GM23338 (cell line): Measurements from ENCODE around the gene PPP4C. TPM values are rescaled to one million over a fixed set of nuclear protein-coding genes. Genes with fewer than 3 reads are reported as not detected.
A peak's percentile ranks its signal among the peaks of the same experiment; 100 is the strongest.

Experiments used
- ATAC-seq: fragments of 200-7000 bp; cut with Tn5 transposase; 3 replicates; pipeline ENCODE4 v1.9.1; 2020
- DNase-seq: peaks from one replicate; pipeline ENCODE4 v3.0.0-alpha.2; 2015; ENCODE audit warnings: low spot score
- H2AFZ ChIP-seq: fragments of 200-600 bp; sonication (generic); 2 replicates; pipeline ENCODE4 v1.8.0; 2016; ENCODE audit warnings: antibody characterized with exemption, mild to moderate bottlenecking, moderate library complexity
- H3F3A ChIP-seq: fragments of 200-600 bp; sonication (generic); replicated peaks from 2 replicates; pipeline ENCODE4 v1.8.0; 2017; ENCODE audit warnings: antibody characterized with exemption, mixed run types, low read depth
- H3K27ac ChIP-seq: fragments of 200-600 bp; sonication (generic); 2 replicates; pipeline ENCODE4 v1.6.1; 2016; ENCODE audit warnings: low read depth
- H3K27me3 ChIP-seq: fragments of 200-600 bp; sonication (generic); 2 replicates; pipeline ENCODE4 v1.8.0; 2016; ENCODE audit warnings: mild to moderate bottlenecking, mixed run types, moderate library complexity; ENCODE audit not compliant: insufficient read depth
- H3K36me3 ChIP-seq: fragments of 200-600 bp; sonication (generic); 2 replicates; pipeline ENCODE4 v1.8.0; 2016; ENCODE audit warnings: mild to moderate bottlenecking; ENCODE audit not compliant: insufficient read depth
- H3K4me1 ChIP-seq: fragments of 200-600 bp; sonication (generic); 2 replicates; pipeline ENCODE4 v1.8.0; 2016; ENCODE audit warnings: mild to moderate bottlenecking, moderate library complexity; ENCODE audit not compliant: insufficient read depth
- H3K4me2 ChIP-seq: fragments of 200-600 bp; sonication (generic); 2 replicates; pipeline ENCODE4 v1.7.1; 2017; ENCODE audit warnings: mixed run types
- H3K4me3 ChIP-seq: fragments of 200-600 bp; sonication (generic); 2 replicates; pipeline ENCODE4 v1.6.1; 2016; ENCODE audit warnings: mixed run types
- H3K79me2 ChIP-seq: fragments of 200-600 bp; sonication (generic); replicated peaks from 2 replicates; pipeline ENCODE4 v1.8.0; 2017; ENCODE audit warnings: mild to moderate bottlenecking; ENCODE audit not compliant: insufficient read depth
- H3K9me2 ChIP-seq: fragments of 200-600 bp; sonication (generic); 2 replicates; pipeline ENCODE4 v1.8.0; 2017; ENCODE audit not compliant: insufficient read depth
- H4K20me1 ChIP-seq: fragments of 200-600 bp; sonication (generic); replicated peaks from 2 replicates; pipeline ENCODE4 v1.8.0; 2017; ENCODE audit warnings: mild to moderate bottlenecking; ENCODE audit not compliant: insufficient read depth
- H3K27ac Mint-ChIP-seq: 2 replicates; pipeline ENCODE4 v1.8.0; 2020; ENCODE audit warnings: inconsistent platforms, mild to moderate bottlenecking, moderate library complexity, mixed read lengths
- H3K27me3 Mint-ChIP-seq: 3 replicates; pipeline ENCODE4 v1.8.0; 2022; ENCODE audit warnings: low read depth, mild to moderate bottlenecking, moderate library complexity, mixed read lengths, inconsistent platforms; ENCODE audit not compliant: insufficient read depth, poor library complexity
- H3K36me3 Mint-ChIP-seq: 3 replicates; pipeline ENCODE4 v1.8.0; 2021; ENCODE audit warnings: low read depth, mild to moderate bottlenecking, inconsistent platforms, moderate library complexity, mixed read lengths
- H3K4me1 Mint-ChIP-seq: 3 replicates; pipeline ENCODE4 v1.8.0; 2020; ENCODE audit warnings: mild to moderate bottlenecking, inconsistent platforms, mixed read lengths
- H3K4me3 Mint-ChIP-seq: 3 replicates; pipeline ENCODE4 v1.8.0; 2021; ENCODE audit warnings: moderate library complexity, mild to moderate bottlenecking, inconsistent platforms, mixed read lengths
- H3K9me3 Mint-ChIP-seq: 3 replicates; pipeline ENCODE4 v1.8.0; 2020; ENCODE audit warnings: moderate library complexity, mild to moderate bottlenecking, inconsistent platforms, mixed read lengths
- CREB1 ChIP-seq: fragments of 250-450 bp; sonication (Bioruptor Pico); IDR thresholded peaks from 2 replicates; pipeline ENCODE4 v1.5.0; 2020; ENCODE audit warnings: low read depth, mild to moderate bottlenecking, moderate library complexity
- EZH2phosphoT487 ChIP-seq: fragments of 200-600 bp; sonication (generic); IDR thresholded peaks from one replicate; pipeline ENCODE4 v1.8.1; 2018; ENCODE audit warnings: antibody characterized with exemption; ENCODE audit not compliant: unreplicated experiment
- JUNB ChIP-seq: IDR thresholded peaks from one replicate; pipeline ENCODE4 v1.6.1; 2016; ENCODE audit warnings: antibody characterized with exemption; ENCODE audit not compliant: unreplicated experiment
- NANOG ChIP-seq: IDR thresholded peaks from 2 replicates; pipeline ENCODE4 v1.6.1; 2016; ENCODE audit warnings: antibody characterized with exemption, borderline replicate concordance
- REST ChIP-seq: IDR thresholded peaks from one replicate; pipeline ENCODE4 v1.6.1; 2018; ENCODE audit warnings: antibody characterized with exemption; ENCODE audit not compliant: unreplicated experiment
- STAT1 ChIP-seq: IDR thresholded peaks from one replicate; pipeline ENCODE4 v1.6.1; 2016; ENCODE audit warnings: antibody characterized with exemption; ENCODE audit not compliant: unreplicated experiment
- ZNF114 ChIP-seq: fragments of 250-450 bp; sonication (Bioruptor Pico); IDR thresholded peaks from 2 replicates; pipeline ENCODE4 v1.5.0; 2020; ENCODE audit warnings: mild to moderate bottlenecking, moderate library complexity
- ZNF331 ChIP-seq: fragments of 250-450 bp; sonication (Bioruptor Pico); IDR thresholded peaks from 2 replicates; pipeline ENCODE4 v1.5.0; 2020; ENCODE audit warnings: low read depth, mild to moderate bottlenecking, moderate library complexity
- ZNF462 ChIP-seq: fragments of 250-450 bp; sonication (Bioruptor Pico); IDR thresholded peaks from 2 replicates; pipeline ENCODE4 v1.5.0; 2020; ENCODE audit warnings: mild to moderate bottlenecking, moderate library complexity
- polyA plus RNA-seq: library from polyadenylated mRNA; unstranded; fragments of >200 nt; fragmentation: Nextera tagmentation; extraction: Ambion mirVana; gene quantifications from 2 replicates; pipeline ENCODE4 v1.2.1, GENCODE V29; 2016
- total RNA-seq: library from RNA; depleted of rRNA; stranded (reverse); fragments of >200 nt; shearing (Covaris generic); gene quantifications from 2 replicates; pipeline ENCODE4 v1.2.3, GENCODE V29; 2014

Gene PPP4C
- total and polyA plus RNA-seq, 2 experiments from 2014 or later = 120 to 170 TPM

GRCh38 chr16:30090610-30091331 is 15.0 kb downstream of the PPP4C start:
- Mint-ChIP-seq H3K36me3 (peaks cover 26% of the 10 kb centered on the region), H3K27me3 (peaks cover 18% of the 10 kb centered on the region), H3K4me1 (peaks cover 20% of the 10 kb centered on the region), H3K4me3 (peak overlapping the region; percentile 88), H3K9me3 (no peaks in the 10 kb centered on the region; the same call in 2 of the 3 replicates), H3K27ac (no peak overlapping the region)
- H3K4me3 ChIP-seq = peak overlapping the region; percentile 92
- peaks cover 28% of the 10 kb centered on the region for H3F3A ChIP-seq
- 0 out of 2 replicates have a peak, but pooled peaks cover 3% of the 10 kb centered on the region for H3K27me3 ChIP-seq
- 0 out of 2 replicates have a peak, but pooled peaks cover 8% of the 10 kb centered on the region for H3K79me2 ChIP-seq
- H3K36me3 ChIP-seq = no peaks in the 10 kb centered on the region; the same call in 1 of the 2 replicates
- DNase-seq (no peak), ATAC-seq (peak; percentile 1)
- no peak for TF ChIP-seq JUNB
- TF ChIP-seq NANOG = no peak
- TF ChIP-seq CREB1 = no peak
- no peak for TF ChIP-seq EZH2phosphoT487
- TF ChIP-seq ZNF331 (CRISPR knock-in tag) = no peak
- no peak overlapping the region for H3K27ac ChIP-seq
- H2AFZ ChIP-seq = peak overlapping the region; percentile 96
- H3K4me1 ChIP-seq = peaks cover 14% of the 10 kb centered on the region
- H3K4me2 ChIP-seq = peak overlapping the region; percentile 99
- no peaks in the 10 kb centered on the region for H3K9me2 ChIP-seq
- no peaks in the 10 kb centered on the region; the same call in 1 of the 2 replicates for H4K20me1 ChIP-seq

- H4K20me1 ChIP-seq = no peaks in the 10 kb centered on the region; the same call in 1 of the 2 replicates
- Mint-ChIP-seq H3K36me3 (peaks cover 29% of the 10 kb centered on the region), H3K4me3 (peak within 1 kb of the TSS; percentile 88), H3K27ac (peak within 1 kb of the TSS; percentile 94), H3K9me3 (peaks cover 5% of the 10 kb centered on the region), H3K4me1 (peaks cover 20% of the 10 kb centered on the region), H3K27me3 (peaks cover 23% of the 10 kb centered on the region)
- peak within 1 kb of the TSS; percentile 99 for H3K4me2 ChIP-seq
- peak within 1 kb of the TSS; percentile 97 for H2AFZ ChIP-seq
- H3K36me3 ChIP-seq = no peaks in the 10 kb centered on the region; the same call in 1 of the 2 replicates
- H3K9me2 ChIP-seq = no peaks in the 10 kb centered on the region
- peak; percentile 97 for DNase-seq
- peaks cover 32% of the 10 kb centered on the region for H3F3A ChIP-seq
- H3K79me2 ChIP-seq = 0 out of 2 replicates have a peak, but pooled peaks cover 8% of the 10 kb centered on the region
- peak within 1 kb of the TSS; percentile 92 for H3K4me3 ChIP-seq
- H3K27me3 ChIP-seq = 0 out of 2 replicates have a peak, but pooled peaks cover 3% of the 10 kb centered on the region
- peaks cover 14% of the 10 kb centered on the region for H3K4me1 ChIP-seq
- peak; percentile 77 for ATAC-seq
- H3K27ac ChIP-seq = peak within 1 kb of the TSS; percentile 80; the same call in 1 of the 2 replicates
- TF ChIP-seq CREB1 (peak; percentile 62), REST (no peak), ZNF462 (no peak), NANOG (no peak), STAT1 (no peak), ZNF114 (no peak), JUNB (no peak)
Observed at GRCh38 chr16:30091474-30092372, 15.9 kb downstream of the PPP4C start, which contains the start of gene TBX6. TBX6 (minus strand) TSS chr16:30091924; CDS start chr16:30091193, 731 bp downstream.
